Measurements from ENCODE around the gene LRRIQ1.
"Not testable (repeated sequence)": the region's sequence is repeated elsewhere in the genome, so short reads cannot be mapped to it uniquely, and the experiment has no call there.

Gene LRRIQ1

DNA sequence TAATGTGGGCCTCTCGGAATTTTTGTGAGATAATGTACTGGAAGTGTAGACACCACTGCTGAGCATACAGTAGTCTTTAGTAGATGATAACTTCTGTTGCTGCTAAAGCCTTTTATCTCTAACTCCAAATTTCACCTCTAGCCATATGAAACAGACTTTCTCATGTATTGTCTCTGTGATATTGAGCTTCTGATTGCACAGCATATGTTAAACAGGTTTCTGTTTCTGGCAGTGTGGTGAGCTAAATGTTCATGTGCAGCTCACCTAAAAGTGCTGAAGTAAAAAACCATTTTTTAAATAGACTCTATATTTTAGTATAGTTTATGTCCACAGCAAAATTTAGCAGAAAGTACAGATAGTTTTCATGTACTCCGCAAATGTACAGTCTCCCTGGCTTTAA is 154.6 kb downstream of the LRRIQ1 start:
- no peak for DNase-seq

DNA sequence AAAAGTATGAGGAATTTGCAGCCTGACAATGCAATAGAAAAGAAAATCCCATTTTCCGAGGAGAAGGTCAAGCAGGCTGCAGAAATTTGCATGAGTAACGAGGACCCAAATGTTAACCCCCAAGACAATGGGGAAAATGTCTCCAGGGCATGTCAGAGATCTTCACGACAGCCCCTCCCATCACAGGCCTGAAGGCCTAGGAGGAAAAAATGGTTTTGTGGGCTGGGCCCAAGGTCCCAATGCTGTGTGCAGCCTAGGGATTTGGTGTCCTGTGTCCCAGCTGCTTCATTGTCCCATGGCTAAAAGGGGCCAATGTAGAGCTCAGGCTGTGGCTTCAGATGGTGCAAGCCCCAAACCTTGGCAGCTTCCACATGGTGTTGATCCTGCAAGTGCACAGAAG is 167.7 kb downstream of the LRRIQ1 start:
- not testable (repeated sequence) for DNase-seq

DNA sequence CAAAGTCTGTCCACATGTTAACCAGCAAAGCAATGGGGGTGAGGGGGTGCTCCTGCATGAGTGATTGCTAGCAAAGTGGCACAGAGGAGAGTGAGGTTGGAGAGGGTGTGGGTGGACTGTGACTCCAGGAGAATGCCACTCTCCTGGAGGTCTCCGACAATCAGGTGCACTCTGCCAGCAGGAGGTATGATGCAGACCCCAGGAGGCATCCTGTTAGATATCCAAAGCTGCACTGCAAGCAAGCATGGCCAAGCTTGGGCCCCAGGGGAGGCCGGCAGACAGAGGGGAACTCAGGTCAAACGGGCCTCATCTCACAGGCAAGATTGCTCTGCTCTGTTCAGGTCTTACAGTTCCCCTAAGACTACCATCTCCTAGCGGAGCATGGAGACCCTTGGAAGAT is 170.4 kb downstream of the LRRIQ1 start:
- no peak for DNase-seq

DNA sequence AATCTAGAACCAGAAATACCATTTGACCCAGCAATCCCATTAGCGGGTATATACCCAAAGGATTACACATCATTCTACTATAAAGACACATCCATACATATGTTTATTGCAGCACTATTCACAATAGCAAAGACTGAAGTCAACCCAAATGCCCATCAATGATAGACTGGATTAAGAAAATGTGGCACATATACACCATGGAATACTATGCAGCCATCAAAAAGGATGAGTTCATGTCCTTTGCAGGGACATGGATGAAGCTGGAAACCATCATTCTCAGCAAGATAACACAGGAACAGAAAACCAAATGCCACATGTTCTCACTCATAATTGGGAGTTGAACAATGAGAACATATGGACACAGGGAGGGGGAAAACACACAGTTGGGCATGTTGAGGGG is 188.2 kb downstream of the LRRIQ1 start:
- DNase-seq = not testable (repeated sequence)

DNA sequence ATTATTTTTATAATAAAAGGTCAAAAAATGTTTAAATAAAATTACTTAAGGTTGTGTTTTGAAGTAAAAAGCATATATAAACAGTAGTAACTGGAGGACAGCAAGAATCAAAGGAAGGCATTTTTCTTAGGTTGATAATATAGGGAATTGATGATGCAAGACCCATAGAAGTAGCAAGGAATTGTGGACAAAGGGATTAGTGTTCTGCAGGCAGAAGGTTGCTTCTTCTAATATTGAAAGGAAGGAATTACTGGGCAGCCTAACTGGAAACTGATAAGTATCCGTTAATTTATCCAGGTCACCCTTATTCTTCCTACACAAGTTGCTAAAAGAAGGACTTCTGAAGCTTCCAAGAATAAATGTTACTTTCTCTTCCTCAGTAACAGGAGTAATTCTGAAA is 189.3 kb downstream of the LRRIQ1 start:
- no peak for DNase-seq

DNA sequence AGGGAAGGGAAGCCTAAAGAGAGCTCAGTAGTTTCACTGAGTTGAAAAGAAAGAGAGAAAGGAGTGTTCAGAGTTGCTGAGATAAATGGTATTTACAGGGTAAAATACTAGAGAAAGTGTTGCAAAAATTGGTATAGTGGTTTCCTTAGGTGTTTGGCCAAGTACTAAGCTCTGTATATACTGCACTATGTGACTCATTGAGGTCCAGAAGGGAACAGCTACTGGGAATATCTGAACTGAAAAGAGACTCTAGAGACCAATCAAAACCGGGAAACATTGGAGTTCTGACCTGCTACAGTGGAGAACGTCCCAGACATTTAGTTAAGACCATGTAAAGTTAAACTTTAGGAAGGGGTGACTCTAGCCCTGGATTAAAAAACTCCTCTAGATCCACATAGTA is 201.2 kb downstream of the LRRIQ1 start:
- DNase-seq = no peak

DNA sequence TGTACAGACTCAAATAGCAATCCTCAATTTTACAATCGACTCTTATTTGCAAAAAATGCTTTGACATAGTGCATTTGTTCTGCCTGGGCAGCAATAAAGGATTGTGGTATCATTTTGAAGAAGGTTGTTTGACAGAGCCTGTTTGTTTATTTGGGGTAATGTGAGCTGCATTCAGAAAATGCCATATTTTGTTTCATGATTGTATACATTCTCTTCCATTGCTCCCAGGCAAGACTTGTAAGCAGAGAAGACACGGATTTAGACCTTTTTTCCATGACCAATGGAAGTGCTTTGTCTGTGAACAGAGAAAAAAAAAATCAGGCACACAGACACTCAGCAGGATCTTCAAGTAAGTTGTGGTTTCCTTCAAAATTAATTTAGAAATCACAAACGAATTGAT is 208.4 kb downstream of the LRRIQ1 start:
- DNase-seq = no peak

DNA sequence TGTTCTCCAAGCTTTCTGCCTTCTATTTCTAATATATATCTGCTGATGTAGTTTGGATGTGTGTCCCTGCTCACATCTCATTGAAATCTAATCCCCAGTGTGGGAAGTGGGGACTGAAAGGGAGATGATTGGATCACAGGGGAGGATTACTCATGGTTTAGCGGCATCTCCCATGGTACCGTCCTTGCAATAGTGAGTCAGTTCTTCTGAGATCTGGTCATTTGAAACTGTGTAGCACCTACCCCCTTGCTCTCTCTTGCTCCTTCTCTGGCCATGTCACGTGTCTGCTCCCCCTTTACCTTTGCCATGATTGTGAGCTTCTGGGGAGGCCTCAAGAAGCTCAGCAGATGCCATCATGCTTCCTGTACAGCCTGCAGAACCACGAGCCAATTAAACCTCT is 217.7 kb downstream of the LRRIQ1 start:
- no peak for DNase-seq

DNA sequence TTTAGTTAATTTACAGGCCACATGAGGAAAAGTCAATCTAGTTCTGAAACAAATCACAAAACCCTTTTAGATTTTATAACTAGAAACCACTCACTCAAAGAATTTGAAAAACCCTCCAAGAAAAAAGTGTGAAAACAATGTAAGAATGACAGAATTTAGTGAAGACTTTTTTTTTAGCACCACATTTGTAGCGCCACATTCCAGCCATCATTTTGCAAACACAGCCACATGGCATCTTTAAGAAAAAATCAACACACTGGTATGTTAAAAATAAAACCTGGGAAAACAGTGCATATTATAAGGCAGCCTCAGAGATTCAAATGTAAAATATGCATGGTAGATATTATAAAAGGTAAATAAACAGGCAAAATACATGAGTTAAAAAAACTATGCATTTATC is 221.5 kb downstream of the LRRIQ1 start:
- DNase-seq = no peak

DNA sequence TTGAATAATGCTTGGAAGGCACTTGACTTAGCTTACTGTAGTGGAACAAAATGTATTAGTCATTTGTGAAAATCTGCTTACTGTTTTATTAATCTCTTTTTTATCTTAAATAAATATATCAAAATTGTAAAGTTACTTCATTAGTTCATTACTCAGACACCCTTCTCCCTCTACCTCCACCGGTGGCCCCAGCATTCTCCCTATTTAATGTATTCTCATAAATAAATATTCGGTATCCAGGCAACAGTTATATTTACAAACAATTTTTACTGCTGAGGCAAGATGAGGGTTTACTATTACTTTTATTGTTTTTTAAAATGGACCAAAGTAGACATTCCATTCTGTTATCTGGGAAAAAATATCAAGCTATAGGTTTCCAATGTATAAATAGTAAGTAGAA is 224.3 kb downstream of the LRRIQ1 start:
- DNase-seq = no peak

DNA sequence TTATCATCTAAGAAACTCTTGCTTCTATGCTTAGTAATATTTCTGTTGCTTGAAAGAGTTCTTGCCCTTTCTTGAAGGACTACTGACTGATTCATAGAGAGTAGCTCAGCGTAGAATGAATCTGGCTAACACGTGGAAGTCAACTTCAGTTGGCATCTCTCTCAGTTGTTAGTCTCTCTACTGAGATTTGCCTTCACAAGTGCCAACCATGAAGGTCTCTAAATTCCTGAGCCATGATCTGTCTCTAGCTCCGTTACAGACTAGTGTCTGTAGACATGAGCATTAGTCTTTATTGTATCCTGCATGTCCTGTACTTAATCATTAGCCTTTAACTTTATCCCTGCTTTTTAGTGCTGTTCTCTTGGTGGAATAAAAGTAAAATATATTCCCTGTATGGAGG is 224.7 kb downstream of the LRRIQ1 start:
- DNase-seq = no peak

DNA sequence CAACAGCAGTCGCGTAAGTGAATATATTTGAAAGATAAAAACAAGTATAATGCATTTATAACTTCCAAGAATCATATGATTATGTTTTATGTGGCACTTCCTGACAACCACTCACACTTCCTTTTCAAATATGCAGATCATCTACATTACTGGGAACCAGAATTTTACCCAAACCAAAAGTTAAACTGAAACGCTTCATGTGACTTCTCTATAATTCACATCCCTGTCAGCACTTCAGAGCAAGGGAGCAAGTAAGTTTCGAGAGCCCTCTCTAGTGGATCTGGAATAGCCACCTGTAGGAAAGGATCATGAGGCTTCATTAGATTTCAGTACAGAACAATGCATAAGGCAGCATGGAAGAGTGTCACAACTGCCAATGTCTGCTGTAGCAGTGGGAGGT is 230.2 kb downstream of the LRRIQ1 start:
- DNase-seq = no peak

DNA sequence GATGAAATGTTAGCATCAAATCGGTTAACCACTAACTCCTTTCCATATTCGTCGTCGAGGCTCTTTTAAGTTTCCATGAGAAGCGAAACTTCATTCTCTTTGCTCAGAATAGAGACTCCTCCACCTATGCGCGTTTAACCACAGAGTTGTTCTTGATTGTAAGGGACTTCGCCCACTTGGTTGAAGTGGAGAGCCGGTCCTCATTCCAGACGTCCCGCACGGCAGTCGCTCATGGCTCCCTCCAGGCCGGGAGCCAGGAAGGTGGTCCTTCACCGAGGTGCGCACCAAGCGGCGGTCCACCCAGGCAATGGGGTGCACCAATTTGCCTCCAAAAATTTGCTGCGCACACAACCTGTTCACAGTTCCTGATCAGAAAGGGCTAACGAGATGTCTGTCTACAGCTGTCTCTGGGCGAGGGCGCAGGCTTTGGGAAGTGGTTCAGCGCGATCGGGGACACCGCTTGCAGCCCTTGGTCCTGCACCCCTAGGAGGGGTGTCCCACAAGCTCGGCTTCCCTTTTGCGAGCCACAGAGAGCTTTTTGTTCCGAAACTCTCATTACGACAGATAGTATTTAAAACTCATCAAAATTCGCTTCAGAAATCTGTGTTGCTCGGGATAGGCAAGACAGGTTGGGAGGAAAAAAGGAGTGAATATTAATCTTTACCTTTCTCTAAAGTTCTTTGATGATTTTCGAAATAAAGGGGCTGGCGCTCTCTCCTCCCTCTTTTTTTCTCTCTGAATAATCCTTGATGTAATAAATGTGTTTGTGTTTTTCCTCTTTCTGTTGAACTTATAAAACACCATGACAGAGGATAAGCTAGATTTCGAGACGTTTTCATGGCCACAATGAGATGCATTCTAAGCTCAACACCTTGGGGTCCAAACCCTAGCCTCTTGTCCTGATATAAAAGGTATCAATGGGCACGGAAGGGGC is 237.5 kb downstream of the LRRIQ1 start:
- no peak for DNase-seq

DNA sequence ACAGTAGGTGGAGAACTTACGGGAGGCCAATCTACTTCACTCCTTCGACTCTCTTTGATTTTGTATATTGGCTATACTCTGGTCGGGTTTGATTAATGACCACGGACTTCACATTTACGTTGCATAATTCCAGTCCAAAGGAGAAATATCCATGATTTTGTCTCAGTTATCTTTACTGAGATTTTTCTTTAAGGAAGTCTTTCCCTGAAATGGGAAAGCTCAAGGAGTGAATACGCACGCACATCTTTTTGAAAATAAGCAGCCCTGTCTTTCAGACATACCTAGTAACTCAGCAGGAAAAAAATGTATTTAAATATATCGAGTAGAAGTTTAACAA is 238.1 kb downstream of the LRRIQ1 start:
- no peak for DNase-seq

DNA sequence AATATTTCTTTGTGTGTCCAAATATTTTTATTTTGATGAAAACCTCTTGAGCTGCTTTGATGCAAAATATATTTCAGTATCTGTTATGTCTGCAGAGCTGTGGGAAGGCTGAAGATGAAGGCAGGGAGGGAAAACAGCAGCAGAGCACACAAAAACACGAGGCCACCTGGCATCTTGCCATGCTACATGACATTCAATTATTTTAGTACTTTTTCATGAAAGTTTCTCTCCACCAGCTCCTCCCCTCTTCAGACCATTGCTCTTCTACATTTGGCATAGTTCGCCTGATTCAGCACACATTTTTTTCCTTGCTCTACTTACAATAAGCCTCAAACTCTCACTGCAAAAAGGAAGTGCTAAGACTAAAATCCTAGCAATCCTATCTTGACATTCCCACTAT is 239.2 kb downstream of the LRRIQ1 start:
- no peak for DNase-seq

DNA sequence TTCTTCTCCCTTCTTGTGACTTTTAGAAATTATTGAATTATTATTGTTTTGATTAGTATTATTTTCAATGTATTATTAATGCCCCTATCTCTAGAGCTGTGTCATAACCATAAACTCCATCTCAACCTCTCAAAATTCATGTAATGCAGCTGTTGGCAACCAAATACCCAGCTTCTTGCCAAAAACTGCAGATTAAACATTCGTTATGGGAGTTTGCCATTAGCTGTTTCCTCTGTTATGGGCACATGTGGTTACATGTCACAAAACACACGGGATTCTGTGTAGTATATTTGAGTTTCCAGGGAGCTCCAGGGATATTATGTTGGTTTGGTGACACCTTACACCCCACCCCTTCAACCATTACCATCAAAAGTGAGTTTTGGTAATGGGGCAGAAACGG is 241.0 kb downstream of the LRRIQ1 start:
- no peak for DNase-seq

DNA sequence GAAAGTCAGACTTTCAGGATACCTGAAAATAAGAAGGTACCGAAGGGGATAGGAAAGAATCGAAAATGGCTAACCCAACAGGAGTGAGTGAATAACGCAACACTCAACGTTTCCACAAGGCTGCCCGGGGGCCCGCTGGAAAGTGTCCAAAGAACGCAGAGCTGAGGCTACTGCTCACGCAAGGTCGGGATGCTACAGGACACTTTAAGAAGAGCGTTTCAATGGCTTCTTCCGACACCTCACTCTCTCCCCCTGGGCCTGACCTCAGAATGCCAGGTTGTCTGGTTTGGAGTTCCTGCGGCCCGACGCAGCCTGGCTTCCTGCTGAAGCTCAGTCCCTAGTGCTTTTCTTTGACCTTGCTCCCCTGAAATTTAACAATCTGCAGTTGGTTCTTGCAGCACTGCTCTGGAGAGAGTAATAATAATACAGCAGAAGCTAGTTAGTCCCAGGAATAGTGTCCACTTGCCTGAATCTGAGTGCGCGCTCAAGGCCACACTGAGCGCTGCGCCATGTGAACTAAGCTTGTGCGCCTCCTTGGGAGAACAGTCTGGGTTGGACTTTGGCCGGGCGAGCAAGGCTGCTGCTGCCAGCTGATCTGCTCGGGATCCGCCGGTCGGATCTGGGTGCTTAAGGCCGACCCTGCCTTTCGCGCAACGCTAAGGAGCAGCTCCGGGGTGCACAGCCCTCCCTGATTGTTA is 241.9 kb downstream of the LRRIQ1 start:
- DNase-seq = no peak

DNA sequence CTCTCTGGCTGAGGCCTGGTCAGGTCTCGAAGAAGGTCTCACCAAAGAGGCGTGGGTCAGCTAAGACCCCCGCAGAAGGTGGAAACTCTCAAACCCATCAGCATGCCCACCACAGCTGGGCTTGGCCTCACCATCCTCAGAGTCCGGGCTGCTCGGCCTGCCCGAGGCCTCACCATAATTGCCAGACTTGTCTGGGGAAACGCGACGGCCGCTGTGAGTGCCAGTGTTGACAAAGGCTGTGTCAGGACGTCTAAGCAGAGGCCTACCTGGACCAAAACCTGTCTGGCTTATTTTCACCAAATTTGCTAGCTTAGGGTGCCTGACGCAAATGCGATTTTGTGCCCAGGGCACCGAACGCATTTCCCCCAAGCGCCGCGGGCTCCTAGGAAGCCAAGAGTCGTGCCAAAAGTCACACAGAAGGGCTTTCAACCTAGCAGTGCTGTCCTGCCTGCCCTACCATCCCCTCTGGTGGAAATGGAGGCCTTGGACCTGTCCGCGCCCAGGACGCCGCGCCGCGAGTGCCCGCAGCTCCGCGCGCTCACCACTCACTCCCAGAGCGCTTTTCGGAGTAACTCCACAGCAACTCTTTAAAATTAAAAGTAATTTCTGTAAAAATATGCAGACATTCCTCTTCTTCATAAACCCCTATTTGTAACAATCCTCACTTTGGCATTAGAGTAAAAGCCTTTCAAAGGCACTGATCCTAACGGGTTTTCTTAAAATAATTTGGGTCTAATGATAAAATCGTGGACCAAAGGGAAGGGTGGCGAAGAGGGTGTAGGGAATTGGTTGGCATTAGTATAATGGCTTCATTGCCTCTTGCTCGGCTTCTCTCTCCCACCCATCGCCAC is 242.7 kb downstream of the LRRIQ1 start:
- DNase-seq = no peak

DNA sequence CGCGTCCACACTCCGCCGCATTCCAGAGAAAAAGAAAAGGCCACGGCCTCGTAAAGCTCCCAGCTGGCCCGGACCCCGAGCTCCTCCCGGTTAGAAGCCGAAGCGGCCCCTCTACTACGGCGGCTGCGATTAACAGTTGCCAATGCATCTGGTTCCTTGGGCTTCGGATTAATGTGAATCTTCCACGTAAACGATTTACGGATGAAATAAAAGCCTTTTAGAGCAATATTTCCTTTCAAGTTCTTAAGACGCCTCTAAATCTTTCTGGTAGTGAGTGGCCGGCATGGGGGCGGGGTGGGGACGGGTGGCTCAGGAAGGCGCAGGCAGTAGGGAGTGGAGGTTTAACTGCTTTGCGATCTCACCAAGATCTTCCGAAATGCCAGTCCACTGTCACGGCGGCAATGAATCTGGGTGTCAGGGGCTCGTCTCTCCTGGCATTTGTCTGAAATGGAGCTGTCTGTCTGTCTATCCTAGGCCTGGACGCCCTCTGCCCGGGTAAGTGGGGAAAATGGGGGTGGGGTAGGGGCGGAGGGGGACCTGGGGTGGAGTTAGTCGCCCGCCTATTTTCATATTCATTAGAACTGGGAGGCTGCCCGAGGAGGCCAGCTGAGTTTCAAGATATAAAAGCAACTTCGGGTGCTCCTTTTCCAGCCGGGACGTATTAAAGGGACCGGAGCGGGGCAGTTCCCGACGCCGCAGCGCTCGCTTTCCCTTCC is 243.5 kb downstream of the LRRIQ1 start:
- no peak for DNase-seq

DNA sequence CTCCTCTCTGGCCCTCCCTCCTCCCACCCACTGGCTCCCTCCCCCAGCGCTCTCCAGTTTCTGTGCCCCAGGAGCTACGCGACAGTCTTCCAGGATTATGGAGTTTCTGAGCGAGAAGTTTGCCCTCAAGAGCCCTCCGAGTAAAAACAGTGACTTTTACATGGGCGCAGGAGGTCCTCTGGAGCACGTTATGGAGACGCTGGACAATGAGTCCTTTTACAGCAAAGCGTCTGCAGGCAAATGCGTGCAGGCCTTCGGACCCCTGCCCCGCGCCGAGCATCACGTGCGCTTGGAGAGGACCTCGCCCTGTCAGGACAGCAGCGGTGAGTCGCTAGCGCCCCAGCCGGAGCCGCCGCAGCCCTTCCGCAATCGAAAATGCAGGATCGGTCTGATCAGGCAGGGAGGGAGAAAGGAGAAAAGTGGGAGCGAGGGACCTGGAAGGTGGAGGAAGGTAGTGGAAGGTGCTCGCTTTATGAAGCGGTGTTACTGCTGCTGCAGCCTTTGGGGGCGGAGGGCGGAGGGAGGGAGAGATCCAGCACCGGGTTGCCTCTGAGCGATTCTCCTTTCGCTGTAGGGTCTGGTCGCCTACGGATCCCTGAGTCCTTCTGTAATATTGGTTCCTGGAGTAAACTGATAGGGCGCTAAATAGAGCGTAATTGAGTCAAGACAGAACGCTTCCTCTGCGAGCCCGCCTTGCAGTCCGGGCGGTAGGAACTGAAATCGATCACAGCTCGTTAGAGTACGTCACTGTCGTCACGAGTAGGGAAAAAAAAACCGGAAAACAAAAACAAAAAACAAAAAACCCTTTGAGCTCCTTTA is 244.2 kb downstream of the LRRIQ1 start, which contains the start of gene ALX1:
TSS of gene ALX1 (plus strand) at position 56 of the 819 bp plus-strand sequence. CDS start at position 98, 42 bp downstream.
- DNase-seq = no peak

DNA sequence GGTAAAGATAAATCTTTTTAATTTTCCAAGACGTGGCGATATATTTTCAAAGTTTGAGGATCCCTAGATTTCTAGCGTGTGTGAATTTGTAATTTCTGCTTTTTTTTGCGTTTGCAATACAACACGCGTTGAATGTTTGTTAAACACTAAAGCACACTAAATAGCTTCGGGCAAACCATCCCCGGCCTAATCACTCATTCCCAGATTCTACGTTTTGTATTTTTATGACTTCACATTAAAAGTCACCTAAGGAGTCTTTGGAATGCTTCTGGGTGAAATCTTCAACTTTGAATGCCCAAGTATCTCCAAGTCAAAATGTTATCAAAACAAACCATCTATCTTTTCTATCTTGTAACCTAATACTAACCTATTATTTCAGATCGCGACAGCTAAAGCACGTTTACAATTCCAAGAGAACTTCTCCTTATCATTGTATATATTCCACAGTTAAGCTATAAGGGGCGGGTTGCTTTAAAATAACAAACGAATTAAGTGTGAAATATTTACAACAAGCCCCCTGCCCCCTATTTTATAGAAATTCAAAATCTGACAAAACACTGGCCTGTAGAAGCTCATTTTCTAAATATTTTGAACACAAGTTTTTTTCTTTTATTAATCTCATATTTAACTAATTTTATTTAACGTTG is 245.0 kb downstream of the LRRIQ1 start:
- no peak for DNase-seq

Measured in stimulated activated CD4-positive, alpha-beta T cell treated with anti-CD3 and anti-CD28 coated beads, Interleukin-4, amount 100 ng/mL, for 1 hour (primary cell).